Hippocampal formation (tissue), 2 donors: ENCODE data around the gene N4BP2L1.

ENCODE experiments used
- DNase-seq, 2 donors: peaks; one replicate each; lab custom pipeline; 2025; lab: John Stamatoyannopoulos, UW

The N4BP2L1 gene

GRCh38 chr13:32431361-32431760 is 3.4 kb upstream of the N4BP2L1 start:
- no peak for DNase-seq

GRCh38 chr13:32430018-32430747 is 2.3 kb upstream of the N4BP2L1 start:
- DNase-seq: no peak

- no peak for DNase-seq
Observed at GRCh38 chr13:32429433-32429909, 1.5 kb upstream of the N4BP2L1 start.

GRCh38 chr13:32428581-32429432 is 877 bp upstream of the N4BP2L1 start:
- DNase-seq: no peak

- peak in 1 of 2 donors; percentile 46 for DNase-seq
Observed at GRCh38 chr13:32426990-32427851, 709 bp downstream of the N4BP2L1 start.

GRCh38 chr13:32426191-32426989 is 1.5 kb downstream of the N4BP2L1 start:
- DNase-seq: peak in 1 of 2 donors; percentile 37

- DNase-seq: no peak
Observed at GRCh38 chr13:32425158-32425557, 2.8 kb downstream of the N4BP2L1 start.

GRCh38 chr13:32423592-32423991 is 4.3 kb downstream of the N4BP2L1 start:
- DNase-seq: no peak

GRCh38 chr13:32419862-32420261 is 8.1 kb downstream of the N4BP2L1 start:
- no peak for DNase-seq

- no peak for DNase-seq
Observed at GRCh38 chr13:32417995-32418394, 9.9 kb downstream of the N4BP2L1 start.

GRCh38 chr13:32415019-32415418 is 12.9 kb downstream of the N4BP2L1 start:
- DNase-seq: no peak

GRCh38 chr13:32414580-32414979 is 13.3 kb downstream of the N4BP2L1 start:
- no peak for DNase-seq

- no peak for DNase-seq
Observed at GRCh38 chr13:32413284-32413683, 14.6 kb downstream of the N4BP2L1 start.

- DNase-seq: peak in 1 of 2 donors; percentile 42
Observed at GRCh38 chr13:32409561-32410421, 18.1 kb downstream of the N4BP2L1 start.

GRCh38 chr13:32409001-32409313 is 19.0 kb downstream of the N4BP2L1 start:
- no peak for DNase-seq

- DNase-seq: no peak
Observed at GRCh38 chr13:32408296-32409000, 19.5 kb downstream of the N4BP2L1 start.

GRCh38 chr13:32407854-32408253 is 20.1 kb downstream of the N4BP2L1 start:
- no peak for DNase-seq

- no peak for DNase-seq
Observed at GRCh38 chr13:32403108-32403507, 24.8 kb downstream of the N4BP2L1 start.

- no peak for DNase-seq
Observed at GRCh38 chr13:32391101-32391619, 36.8 kb downstream of the N4BP2L1 start.
